ENCODE measurements around the gene OPTC. TPM values are rescaled to one million over a fixed set of nuclear protein-coding genes. Genes with fewer than 3 reads are reported as not detected.

The OPTC gene
- total and polyA plus RNA-seq, 2 of the 8 experiments (the other 6 are each of a cell fraction or from before 2014, with no cell fraction given): 1.1 to 4.0 TPM

DNA sequence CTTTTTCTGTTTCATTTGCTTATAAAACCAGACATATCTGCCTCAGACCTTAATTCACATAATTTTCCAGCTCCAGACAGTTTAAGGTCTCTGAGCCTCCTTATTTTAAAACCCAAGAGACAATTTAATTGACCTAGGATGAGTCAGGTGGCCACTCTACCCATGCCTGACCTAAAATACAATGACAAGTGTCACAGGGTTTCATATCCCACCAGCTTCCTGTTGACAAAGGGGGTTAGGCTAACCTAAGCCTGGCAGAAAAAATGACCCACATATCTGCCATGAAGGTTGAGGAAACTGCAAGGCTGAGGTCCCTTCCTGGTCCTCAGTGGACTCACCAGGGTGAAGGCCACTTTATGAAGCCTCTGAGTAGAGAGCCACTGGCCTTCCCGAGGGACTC, 52.3 kb downstream of the OPTC start (continued):
- TF ChIP-seq, protein P1, sequence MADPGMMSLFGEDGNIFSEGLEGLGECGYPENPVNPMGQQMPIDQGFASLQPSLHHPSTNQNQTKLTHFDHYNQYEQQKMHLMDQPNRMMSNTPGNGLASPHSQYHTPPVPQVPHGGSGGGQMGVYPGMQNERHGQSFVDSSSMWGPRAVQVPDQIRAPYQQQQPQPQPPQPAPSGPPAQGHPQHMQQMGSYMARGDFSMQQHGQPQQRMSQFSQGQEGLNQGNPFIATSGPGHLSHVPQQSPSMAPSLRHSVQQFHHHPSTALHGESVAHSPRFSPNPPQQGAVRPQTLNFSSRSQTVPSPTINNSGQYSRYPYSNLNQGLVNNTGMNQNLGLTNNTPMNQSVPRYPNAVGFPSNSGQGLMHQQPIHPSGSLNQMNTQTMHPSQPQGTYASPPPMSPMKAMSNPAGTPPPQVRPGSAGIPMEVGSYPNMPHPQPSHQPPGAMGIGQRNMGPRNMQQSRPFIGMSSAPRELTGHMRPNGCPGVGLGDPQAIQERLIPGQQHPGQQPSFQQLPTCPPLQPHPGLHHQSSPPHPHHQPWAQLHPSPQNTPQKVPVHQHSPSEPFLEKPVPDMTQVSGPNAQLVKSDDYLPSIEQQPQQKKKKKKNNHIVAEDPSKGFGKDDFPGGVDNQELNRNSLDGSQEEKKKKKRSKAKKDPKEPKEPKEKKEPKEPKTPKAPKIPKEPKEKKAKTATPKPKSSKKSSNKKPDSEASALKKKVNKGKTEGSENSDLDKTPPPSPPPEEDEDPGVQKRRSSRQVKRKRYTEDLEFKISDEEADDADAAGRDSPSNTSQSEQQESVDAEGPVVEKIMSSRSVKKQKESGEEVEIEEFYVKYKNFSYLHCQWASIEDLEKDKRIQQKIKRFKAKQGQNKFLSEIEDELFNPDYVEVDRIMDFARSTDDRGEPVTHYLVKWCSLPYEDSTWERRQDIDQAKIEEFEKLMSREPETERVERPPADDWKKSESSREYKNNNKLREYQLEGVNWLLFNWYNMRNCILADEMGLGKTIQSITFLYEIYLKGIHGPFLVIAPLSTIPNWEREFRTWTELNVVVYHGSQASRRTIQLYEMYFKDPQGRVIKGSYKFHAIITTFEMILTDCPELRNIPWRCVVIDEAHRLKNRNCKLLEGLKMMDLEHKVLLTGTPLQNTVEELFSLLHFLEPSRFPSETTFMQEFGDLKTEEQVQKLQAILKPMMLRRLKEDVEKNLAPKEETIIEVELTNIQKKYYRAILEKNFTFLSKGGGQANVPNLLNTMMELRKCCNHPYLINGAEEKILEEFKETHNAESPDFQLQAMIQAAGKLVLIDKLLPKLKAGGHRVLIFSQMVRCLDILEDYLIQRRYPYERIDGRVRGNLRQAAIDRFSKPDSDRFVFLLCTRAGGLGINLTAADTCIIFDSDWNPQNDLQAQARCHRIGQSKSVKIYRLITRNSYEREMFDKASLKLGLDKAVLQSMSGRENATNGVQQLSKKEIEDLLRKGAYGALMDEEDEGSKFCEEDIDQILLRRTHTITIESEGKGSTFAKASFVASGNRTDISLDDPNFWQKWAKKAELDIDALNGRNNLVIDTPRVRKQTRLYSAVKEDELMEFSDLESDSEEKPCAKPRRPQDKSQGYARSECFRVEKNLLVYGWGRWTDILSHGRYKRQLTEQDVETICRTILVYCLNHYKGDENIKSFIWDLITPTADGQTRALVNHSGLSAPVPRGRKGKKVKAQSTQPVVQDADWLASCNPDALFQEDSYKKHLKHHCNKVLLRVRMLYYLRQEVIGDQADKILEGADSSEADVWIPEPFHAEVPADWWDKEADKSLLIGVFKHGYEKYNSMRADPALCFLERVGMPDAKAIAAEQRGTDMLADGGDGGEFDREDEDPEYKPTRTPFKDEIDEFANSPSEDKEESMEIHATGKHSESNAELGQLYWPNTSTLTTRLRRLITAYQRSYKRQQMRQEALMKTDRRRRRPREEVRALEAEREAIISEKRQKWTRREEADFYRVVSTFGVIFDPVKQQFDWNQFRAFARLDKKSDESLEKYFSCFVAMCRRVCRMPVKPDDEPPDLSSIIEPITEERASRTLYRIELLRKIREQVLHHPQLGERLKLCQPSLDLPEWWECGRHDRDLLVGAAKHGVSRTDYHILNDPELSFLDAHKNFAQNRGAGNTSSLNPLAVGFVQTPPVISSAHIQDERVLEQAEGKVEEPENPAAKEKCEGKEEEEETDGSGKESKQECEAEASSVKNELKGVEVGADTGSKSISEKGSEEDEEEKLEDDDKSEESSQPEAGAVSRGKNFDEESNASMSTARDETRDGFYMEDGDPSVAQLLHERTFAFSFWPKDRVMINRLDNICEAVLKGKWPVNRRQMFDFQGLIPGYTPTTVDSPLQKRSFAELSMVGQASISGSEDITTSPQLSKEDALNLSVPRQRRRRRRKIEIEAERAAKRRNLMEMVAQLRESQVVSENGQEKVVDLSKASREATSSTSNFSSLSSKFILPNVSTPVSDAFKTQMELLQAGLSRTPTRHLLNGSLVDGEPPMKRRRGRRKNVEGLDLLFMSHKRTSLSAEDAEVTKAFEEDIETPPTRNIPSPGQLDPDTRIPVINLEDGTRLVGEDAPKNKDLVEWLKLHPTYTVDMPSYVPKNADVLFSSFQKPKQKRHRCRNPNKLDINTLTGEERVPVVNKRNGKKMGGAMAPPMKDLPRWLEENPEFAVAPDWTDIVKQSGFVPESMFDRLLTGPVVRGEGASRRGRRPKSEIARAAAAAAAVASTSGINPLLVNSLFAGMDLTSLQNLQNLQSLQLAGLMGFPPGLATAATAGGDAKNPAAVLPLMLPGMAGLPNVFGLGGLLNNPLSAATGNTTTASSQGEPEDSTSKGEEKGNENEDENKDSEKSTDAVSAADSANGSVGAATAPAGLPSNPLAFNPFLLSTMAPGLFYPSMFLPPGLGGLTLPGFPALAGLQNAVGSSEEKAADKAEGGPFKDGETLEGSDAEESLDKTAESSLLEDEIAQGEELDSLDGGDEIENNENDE (IDR thresholded peaks at IDR 0.05; ENCODE audit: insufficient replicate concordance, low read length): no peak
- TF ChIP-seq YY1 (IDR thresholded peaks at IDR 0.05; ENCODE audit: low read depth, low read length) (no peak), SIN3A (conservative IDR thresholded peaks at IDR 0.05 in 1 of 2, IDR thresholded peaks at IDR 0.05 in 1 of 2; ENCODE audit: low read depth in 1 of 2, low read length in 2 of 2) (no peak), SIRT6 (IDR thresholded peaks at IDR 0.05; ENCODE audit: low read length) (no peak), SP4 (IDR thresholded peaks at IDR 0.05; ENCODE audit: low read length) (no peak), ZNF274 (IDR thresholded peaks at IDR 0.05; ENCODE audit: borderline replicate concordance, extremely low read depth, low read length) (no peak), TCF12 (IDR thresholded peaks at IDR 0.05; ENCODE audit: low read depth, low read length) (no peak), KDM1A (IDR thresholded peaks at IDR 0.05; ENCODE audit: borderline replicate concordance, low read length) (no peak), JUND (IDR thresholded peaks at IDR 0.05; ENCODE audit: low read length) (no peak), FOSL1 (IDR thresholded peaks at IDR 0.05; ENCODE audit: insufficient read depth, low read depth, low read length) (no peak), CREB1 (IDR thresholded peaks at IDR 0.05) (no peak), RFX5 (IDR thresholded peaks at IDR 0.05; ENCODE audit: borderline replicate concordance, low read depth, low read length) (no peak)
- TF ChIP-seq, protein P2, sequence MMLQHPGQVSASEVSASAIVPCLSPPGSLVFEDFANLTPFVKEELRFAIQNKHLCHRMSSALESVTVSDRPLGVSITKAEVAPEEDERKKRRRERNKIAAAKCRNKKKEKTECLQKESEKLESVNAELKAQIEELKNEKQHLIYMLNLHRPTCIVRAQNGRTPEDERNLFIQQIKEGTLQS (IDR thresholded peaks at IDR 0.05; ENCODE audit: insufficient read depth, low read depth, low read length): no peak
